Psoas muscle (tissue), 8 donors: ENCODE measurements around the gene HAPLN3. TPM values are rescaled to one million over a fixed set of nuclear protein-coding genes. Genes with fewer than 3 reads are reported as not detected.
A peak's percentile ranks its signal among the peaks of the same experiment; 100 is the strongest.
"Not testable (repeated sequence)": the region's sequence is repeated elsewhere in the genome, so short reads cannot be mapped to it uniquely, and the experiment has no call there.

Experiments
- ATAC-seq, 4 donors: fragments of 200-7000 bp; cut with Tn5 transposase; one replicate each; pipeline ENCODE4 v1.9.1; 2020; ENCODE audit warnings: moderate library complexity in 3 of 4, mild to moderate bottlenecking in 2 of 4
- DNase-seq, 2 donors: peaks; one replicate each; pipeline ENCODE4 v3.0.0-alpha.2; 2020
- H3K27ac ChIP-seq: fragments of 200-600 bp; one replicate; pipeline ENCODE4 v1.8.0; 2022
- H3K27me3 ChIP-seq, 3 donors: fragments of 200-600 bp in 1 of 3; one replicate each; pipeline versions ENCODE4 v1.6.1 to v1.8.0; 2013 to 2022; ENCODE audit warnings: low read length in 2 of 3, mild to moderate bottlenecking in 2 of 3, moderate library complexity in 1 of 3; ENCODE audit not compliant: insufficient read depth in 3 of 3
- H3K36me3 ChIP-seq, 2 donors: fragments of 200-600 bp in 1 of 2; one replicate each; pipeline versions ENCODE4 v1.6.1 to v1.8.0; 2013 to 2022; ENCODE audit warnings: low read depth in 1 of 2, mild to moderate bottlenecking in 1 of 2, moderate library complexity in 1 of 2; ENCODE audit not compliant: insufficient read depth in 1 of 2
- H3K4me1 ChIP-seq: fragments of 200-600 bp; one replicate; pipeline ENCODE4 v1.8.0; 2022
- H3K4me3 ChIP-seq: fragments of 200-600 bp; one replicate; pipeline ENCODE4 v1.8.0; 2022; ENCODE audit warnings: mild to moderate bottlenecking
- H3K9me3 ChIP-seq: fragments of 200-600 bp; one replicate; pipeline ENCODE4 v1.8.0; 2022
- CTCF ChIP-seq: fragments of 200-600 bp; IDR thresholded peaks from one replicate; pipeline ENCODE4 v1.8.0; 2022; ENCODE audit warnings: antibody characterized with exemption
- WGBS, 3 donors: extraction: QIAGEN DNeasy Blood & Tissue Kit; methylation state at CpG; one replicate each; pipeline versions ENCODE4 v1.1.6 to v1.1.7; 2013; 5-methylcytosine and 5-hydroxymethylcytosine counted together
- intact Hi-C, 2 donors: fragments of 100-400 bp; cut with DNase I; formaldehyde crosslinking; loops; one replicate each; pipeline versions ENCODE4 v1.11.0 to v1.14.2; 2022
- polyA plus RNA-seq, 3 donors: library from polyadenylated mRNA; stranded (reverse); fragments of 200-250 nt; gene quantifications; one replicate each; pipeline ENCODE4 v1.2.3, GENCODE V29; 2013
- total RNA-seq, 4 donors: library from RNA; stranded (reverse); fragmentation: NEBNext Ultra II Directional in 2 of 4; extraction: Animal tissue kit (Norgen Biotek cat#: 25700) in 2 of 4; gene quantifications; one replicate each; pipeline versions ENCODE4 v1.2.1 to v1.2.4, GENCODE V29; 2021 to 2023
- donor health status: healthy with polysubstance abuse.
- donor health status: DM: no; HTN: no; CAD: no; lungs with moderate emphysema.
- donor health status: Bipolar disorder and iron deficiency.
- donor health status: healthy.
- donor health status: DM: yes; HTN: yes; CAD: no.
- donor health status: DM: no; HTN: no; CAD: no.
- donor health status: DM: no; HTN: no; CAD: no.
- donor health status: DM: yes; HTN: yes; CAD: no.

HAPLN3 gene
- total and polyA plus RNA-seq, 7 donors = 1.2 to 5.8 (median 3.9) TPM

- H3K36me3 ChIP-seq = no peaks in the 10 kb centered on the region
- H3K9me3 ChIP-seq = no peaks in the 10 kb centered on the region
- H3K4me3 ChIP-seq = no peak overlapping the region
- TF ChIP-seq CTCF = no peak
- H3K4me1 ChIP-seq = peaks cover 12% of the 10 kb centered on the region
- peak overlapping the region; percentile 27 for H3K27ac ChIP-seq
- 29 to 65% (median 35%) methylated on average over 1 of the region's 1 CpG for WGBS, 3 donors
- ATAC-seq = peak in 3 of 4 donors; percentile 48 to 84 (median 54)
- no peak for DNase-seq
- intact Hi-C loops = no loop called here
- no peaks in the 10 kb centered on the region for H3K27me3 ChIP-seq
Observed at GRCh38 chr15:88932875-88933330, 37.6 kb upstream of the HAPLN3 start.

- no peaks in the 10 kb centered on the region for H3K27me3 ChIP-seq
- no peak for TF ChIP-seq CTCF
- intact Hi-C loops = no loop called here
Observed at GRCh38 chr15:88932271-88932874, 37.0 kb upstream of the HAPLN3 start.

DNA sequence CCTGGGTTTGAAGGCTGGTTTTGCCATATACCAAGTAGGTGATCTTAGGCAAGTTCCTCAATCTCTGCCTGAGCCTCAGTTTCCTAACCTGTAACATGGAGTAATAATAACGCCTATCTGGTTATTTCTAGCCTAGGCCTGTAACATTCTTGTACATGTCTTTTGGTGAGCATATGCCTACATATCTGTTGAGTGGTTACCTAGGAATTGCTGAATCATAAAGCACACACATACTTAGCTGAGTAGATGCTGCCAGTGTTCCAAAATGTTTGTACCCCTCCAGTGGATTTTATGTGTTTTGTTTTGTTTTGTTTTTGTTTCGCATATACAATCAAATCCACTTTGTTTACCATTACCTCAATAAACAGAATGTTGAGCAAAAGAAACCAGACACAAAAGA lies 35.2 kb upstream of the HAPLN3 start:
- no peak for DNase-seq
- Histone ChIP-seq H3K36me3 (no peaks in the 10 kb centered on the region), H3K27ac (no peak overlapping the region), H3K27me3 (no peaks in the 10 kb centered on the region), H3K4me1 (peaks cover 12% of the 10 kb centered on the region), H3K4me3 (no peak overlapping the region), H3K9me3 (no peaks in the 10 kb centered on the region)
- no peak for ATAC-seq
- TF ChIP-seq CTCF = no peak
- intact Hi-C loops = no loop called here
- 96 to 97% (median 96%) methylated on average over 2 of the region's 2 CpGs for WGBS, 3 donors

More at GRCh38 chr15:88932271-88932874, 37.0 kb upstream of the HAPLN3 start:
- H3K27ac ChIP-seq = peak overlapping the region; percentile 11
- no peak overlapping the region for H3K4me3 ChIP-seq
- DNase-seq = peak in 1 of 2 donors; percentile 28
- 27 to 39% (median 39%) methylated on average over 4 of the region's 4 CpGs for WGBS, 3 donors
- H3K4me1 ChIP-seq = peaks cover 12% of the 10 kb centered on the region
- no peaks in the 10 kb centered on the region for H3K9me3 ChIP-seq
- peak in 3 of 4 donors; percentile 71 to 85 (median 72) for ATAC-seq
- H3K36me3 ChIP-seq = no peaks in the 10 kb centered on the region

- H3K9me3 ChIP-seq, intact Hi-C loops: not testable (repeated sequence)
- WGBS, 3 donors = 75 to 84% (median 76%) methylated on average over 3 of the region's 3 CpGs
Observed at GRCh38 chr15:88929358-88930098, 34.2 kb upstream of the HAPLN3 start.

GRCh38 chr15:88928192-88928591 lies 32.8 kb upstream of the HAPLN3 start:
- H3K9me3 ChIP-seq, H3K27me3 ChIP-seq, H3K4me3 ChIP-seq, DNase-seq, intact Hi-C loops, H3K27ac ChIP-seq, H3K36me3 ChIP-seq, ATAC-seq: not testable (repeated sequence)
- H3K4me1 ChIP-seq = peaks cover 12% of the 10 kb centered on the region

More at GRCh38 chr15:88929358-88930098, 34.2 kb upstream of the HAPLN3 start:
- not testable (repeated sequence) for DNase-seq, ATAC-seq, H3K36me3 ChIP-seq, H3K27me3 ChIP-seq, H3K4me3 ChIP-seq, H3K27ac ChIP-seq
- H3K4me1 ChIP-seq = peaks cover 12% of the 10 kb centered on the region

DNA sequence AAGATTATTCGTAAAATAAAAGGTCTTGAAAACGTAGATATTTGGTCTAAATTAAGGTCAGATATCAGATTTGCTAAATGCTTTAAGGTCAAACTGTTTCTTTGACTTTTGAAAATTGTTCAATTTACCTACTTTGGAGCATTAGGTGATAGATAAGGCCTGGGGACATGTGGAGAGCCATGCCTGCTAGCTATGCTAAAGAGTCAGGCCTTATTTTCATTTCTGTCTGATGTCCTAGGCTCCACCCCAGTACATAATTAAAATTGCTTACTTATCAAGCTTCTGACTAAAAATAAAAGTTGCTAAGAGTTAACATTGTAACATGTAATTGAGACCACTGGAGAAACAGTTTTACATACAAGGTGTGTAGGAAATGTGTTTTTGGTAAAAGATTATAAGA lies 30.3 kb upstream of the HAPLN3 start:
- H3K4me1 ChIP-seq, H3K27ac ChIP-seq, H3K9me3 ChIP-seq, H3K36me3 ChIP-seq, ATAC-seq, DNase-seq, intact Hi-C loops, H3K27me3 ChIP-seq, H3K4me3 ChIP-seq: not testable (repeated sequence)
- 85 to 89% (median 88%) methylated on average over 2 of the region's 2 CpGs for WGBS, 3 donors

GRCh38 chr15:88920892-88921435 lies 25.6 kb upstream of the HAPLN3 start:
- H3K27me3 ChIP-seq, intact Hi-C loops, H3K9me3 ChIP-seq, H3K27ac ChIP-seq, H3K4me3 ChIP-seq, H3K36me3 ChIP-seq, DNase-seq, ATAC-seq: not testable (repeated sequence)
- H3K4me1 ChIP-seq = peaks cover 21% of the 10 kb centered on the region
- WGBS, 3 donors = 87 to 93% (median 88%) methylated on average over 12 of the region's 12 CpGs
